WTC11 (cell line): Measurements from ENCODE around the gene GGA1. TPM values are rescaled to one million over a fixed set of nuclear protein-coding genes. Genes with fewer than 3 reads are reported as not detected.

Source experiments
- ATAC-seq: fragments of 200-7000 bp; cut with Tn5 transposase; 2 replicates; pipeline ENCODE4 v1.10.0; 2021; ENCODE audit warnings: mild to moderate bottlenecking, moderate library complexity
- CTCF ChIA-PET: fragments of 300-600 bp; sonication (Branson Sonifier 250); formaldehyde crosslinking; loops from one replicate; lab custom pipeline; 2021; ENCODE audit warnings: antibody characterized with exemption; lab: Charles Lee
- POLR2A ChIA-PET: fragments of 350-600 bp; sonication (Branson Sonifier 250); formaldehyde crosslinking; loops from one replicate; lab custom pipeline; 2021; ENCODE audit warnings: antibody characterized with exemption; lab: Charles Lee
- DNase-seq: peaks from one replicate; pipeline ENCODE4 v3.0.0; 2021; ENCODE audit warnings: low spot score
- H3K27ac Mint-ChIP-seq: 2 replicates; pipeline ENCODE4 v1.8.0; 2021; ENCODE audit warnings: mixed read lengths
- H3K27me3 Mint-ChIP-seq: 2 replicates; pipeline ENCODE4 v1.8.0; 2021; ENCODE audit warnings: low read depth, mild to moderate bottlenecking, moderate library complexity, mixed read lengths
- H3K36me3 Mint-ChIP-seq: 2 replicates; pipeline ENCODE4 v1.8.0; 2021; ENCODE audit warnings: mixed read lengths
- H3K4me1 Mint-ChIP-seq: 2 replicates; pipeline ENCODE4 v1.8.0; 2022; ENCODE audit warnings: mixed read lengths
- H3K4me3 Mint-ChIP-seq: 2 replicates; pipeline ENCODE4 v1.8.0; 2021; ENCODE audit warnings: mild to moderate bottlenecking, moderate library complexity, mixed read lengths
- H3K9me3 Mint-ChIP-seq: 2 replicates; pipeline ENCODE4 v1.8.0; 2021; ENCODE audit warnings: mixed read lengths
- CREM ChIP-seq: sonication (generic); formaldehyde crosslinking; IDR thresholded peaks from 2 replicates; pipeline ENCODE4 v1.8.1; 2022; ENCODE audit warnings: mild to moderate bottlenecking, missing genetic modification reagents, moderate library complexity
- EMX1 ChIP-seq: fragments of 250-450 bp; sonication (Bioruptor Pico); IDR thresholded peaks from 2 replicates; pipeline ENCODE4 v1.8.0; 2021; ENCODE audit warnings: mild to moderate bottlenecking
- GTF2I ChIP-seq: fragments of 250-450 bp; sonication (Bioruptor Pico); conservative IDR thresholded peaks from 2 replicates; pipeline ENCODE4 v1.4.0; 2021; ENCODE audit warnings: mild to moderate bottlenecking
- NFATC4 ChIP-seq: fragments of 250-450 bp; sonication (Bioruptor Pico); IDR thresholded peaks from 2 replicates; pipeline ENCODE4 v1.9.0; 2021; ENCODE audit warnings: mild to moderate bottlenecking
- NFYB ChIP-seq: sonication (generic); formaldehyde crosslinking; conservative IDR thresholded peaks from 2 replicates; pipeline ENCODE4 v1.8.0; 2022; ENCODE audit warnings: low read depth, missing genetic modification reagents
- RELA ChIP-seq: sonication (generic); formaldehyde crosslinking; IDR thresholded peaks from 2 replicates; pipeline ENCODE4 v1.8.1; 2022; ENCODE audit warnings: missing genetic modification reagents, mild to moderate bottlenecking, borderline replicate concordance
- SOX15 ChIP-seq: fragments of 250-450 bp; sonication (Bioruptor Pico); IDR thresholded peaks from 2 replicates; pipeline ENCODE4 v1.9.0; 2021; ENCODE audit warnings: mild to moderate bottlenecking
- SP1 ChIP-seq: sonication (generic); formaldehyde crosslinking; conservative IDR thresholded peaks from 2 replicates; pipeline ENCODE4 v1.8.1; 2022; ENCODE audit warnings: missing genetic modification reagents
- TP53 ChIP-seq: sonication (generic); formaldehyde crosslinking; IDR thresholded peaks from 2 replicates; pipeline ENCODE4 v1.8.1; 2023; ENCODE audit warnings: mild to moderate bottlenecking, missing genetic modification reagents
- ZNF121 ChIP-seq: sonication (generic); formaldehyde crosslinking; IDR thresholded peaks from 2 replicates; pipeline ENCODE4 v1.8.0; 2023; ENCODE audit warnings: missing genetic modification reagents
- ZNF138 ChIP-seq: sonication (generic); formaldehyde crosslinking; conservative IDR thresholded peaks from 2 replicates; pipeline ENCODE4 v1.8.1; 2022; ENCODE audit warnings: mild to moderate bottlenecking, moderate library complexity, missing genetic modification reagents
- ZNF263 ChIP-seq: sonication (generic); formaldehyde crosslinking; IDR thresholded peaks from 2 replicates; pipeline ENCODE4 v1.8.1; 2022; ENCODE audit warnings: low read depth, mild to moderate bottlenecking, moderate library complexity, missing genetic modification reagents
- ZNF423 ChIP-seq: fragments of 250-450 bp; sonication (Bioruptor Pico); IDR thresholded peaks from 2 replicates; pipeline ENCODE4 v2.1.2; 2022; ENCODE audit warnings: mild to moderate bottlenecking, moderate library complexity
- total RNA-seq: library from RNA; stranded (reverse); gene quantifications from 3 replicates; pipeline ENCODE4 v1.2.3, GENCODE V29; 2021
- TF ChIP-seq, protein P1 (sequence below): sonication (generic); formaldehyde crosslinking; IDR thresholded peaks from 2 replicates; pipeline ENCODE4 v1.8.1; 2022; ENCODE audit warnings: missing genetic modification reagents, borderline replicate concordance
- TF ChIP-seq, protein P2 (sequence below): sonication (generic); formaldehyde crosslinking; IDR thresholded peaks from 2 replicates; pipeline ENCODE4 v1.8.1; 2022; ENCODE audit warnings: mild to moderate bottlenecking, missing genetic modification reagents, moderate library complexity, borderline replicate concordance
- TF ChIP-seq, protein P3 (sequence below): fragments of 250-450 bp; sonication (Bioruptor Pico); IDR thresholded peaks from 2 replicates; pipeline ENCODE4 v1.8.0; 2021; ENCODE audit warnings: mild to moderate bottlenecking
- TF ChIP-seq, protein P4 (sequence below): sonication (generic); formaldehyde crosslinking; IDR thresholded peaks from 2 replicates; pipeline ENCODE4 v1.8.1; 2023; ENCODE audit warnings: mild to moderate bottlenecking, missing genetic modification reagents
- TF ChIP-seq, protein P5 (sequence below): sonication (generic); formaldehyde crosslinking; IDR thresholded peaks from 2 replicates; pipeline ENCODE4 v1.8.0; 2022; ENCODE audit warnings: mild to moderate bottlenecking, missing genetic modification reagents
- TF ChIP-seq, protein P6 (sequence below): sonication (generic); formaldehyde crosslinking; IDR thresholded peaks from 2 replicates; pipeline ENCODE4 v1.8.1; 2022; ENCODE audit warnings: low read depth, missing genetic modification reagents, borderline replicate concordance

Gene GGA1
- total RNA-seq, 1 experiment from 2014 or later, result 66.3 TPM

DNA sequence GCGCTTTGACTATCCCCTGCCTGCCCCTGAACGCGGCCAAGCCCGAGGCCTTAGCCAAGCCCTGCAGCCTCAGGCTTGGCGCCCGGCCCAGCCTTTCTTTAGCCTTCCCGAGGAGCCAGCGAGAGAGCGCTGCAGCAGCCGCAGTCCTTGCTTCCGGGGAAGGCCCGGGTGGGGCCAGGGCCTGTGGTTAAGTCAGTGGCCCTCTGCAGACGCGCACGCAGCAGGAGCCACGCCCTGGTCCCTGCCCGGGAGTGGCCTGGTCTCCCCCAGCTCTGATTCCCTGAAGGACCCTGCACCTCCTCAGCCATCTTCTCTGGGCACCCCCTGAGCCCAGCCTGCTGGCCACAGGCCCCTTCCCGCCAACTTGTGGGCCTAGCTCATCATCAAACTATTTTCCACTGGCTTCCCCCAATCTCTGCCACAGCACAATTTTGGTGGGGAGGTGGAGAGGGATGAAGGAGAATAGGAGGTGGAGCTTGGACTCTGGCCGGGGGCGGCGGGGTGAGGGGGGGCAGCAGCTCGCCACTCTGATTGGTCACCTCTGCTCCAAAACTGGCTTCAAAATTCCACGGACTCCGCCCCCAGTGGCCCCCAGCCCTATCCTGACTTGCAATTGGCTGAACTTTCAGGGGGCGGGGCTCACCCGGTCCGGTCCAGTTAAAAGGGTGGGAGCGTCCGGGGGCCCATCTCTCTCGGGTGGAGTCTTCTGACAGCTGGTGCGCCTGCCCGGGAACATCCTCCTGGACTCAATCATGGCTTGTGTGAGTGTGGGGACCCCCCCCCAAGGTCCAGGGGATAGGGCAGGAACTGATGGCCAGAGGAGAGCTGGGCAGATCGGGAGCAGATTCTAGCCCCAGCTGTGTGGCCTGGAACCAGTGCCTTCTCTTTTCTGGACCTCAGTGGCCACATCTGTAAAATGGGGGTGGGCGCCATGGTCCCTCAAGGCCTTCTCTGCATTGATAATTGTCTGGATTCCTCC, 66.6 kb downstream of the GGA1 start, which contains the start of gene LGALS1:
Gene LGALS1 (plus strand): TSS at position 686 of the 979 bp plus-strand sequence. CDS start 67 bp downstream, at position 753.
- Mint-ChIP-seq H3K4me1 (peaks cover 13% of the 10 kb centered on the region), H3K4me3 (peak within 1 kb of the TSS; percentile 72), H3K9me3 (no peaks in the 10 kb centered on the region), H3K36me3 (no peaks in the 10 kb centered on the region), H3K27ac (no peak within 1 kb of the TSS; the same call in 1 of the 2 replicates), H3K27me3 (peaks cover 17% of the 10 kb centered on the region)
- ChIA-PET CTCF (interaction anchor here (0.6 to 6.8 kb wide), 9 partner anchors 8 to 142 kb away, joined by 3 to 51 read pairs (median 4); partner anchors contain the start of genes GGA1 and NOL12), POLR2A (interaction anchor here (0.7 to 1.5 kb wide), 5 partner anchors 7 to 134 kb away, joined by 3 to 5 read pairs (median 3); partner anchors contain the start of gene GGA1)
- DNase-seq, result peak; percentile 81
- TF ChIP-seq SOX15 (CRISPR knock-in tag), result no peak
- no peak for TF ChIP-seq ZNF423 (CRISPR knock-in tag)
- TF ChIP-seq, protein P1, sequence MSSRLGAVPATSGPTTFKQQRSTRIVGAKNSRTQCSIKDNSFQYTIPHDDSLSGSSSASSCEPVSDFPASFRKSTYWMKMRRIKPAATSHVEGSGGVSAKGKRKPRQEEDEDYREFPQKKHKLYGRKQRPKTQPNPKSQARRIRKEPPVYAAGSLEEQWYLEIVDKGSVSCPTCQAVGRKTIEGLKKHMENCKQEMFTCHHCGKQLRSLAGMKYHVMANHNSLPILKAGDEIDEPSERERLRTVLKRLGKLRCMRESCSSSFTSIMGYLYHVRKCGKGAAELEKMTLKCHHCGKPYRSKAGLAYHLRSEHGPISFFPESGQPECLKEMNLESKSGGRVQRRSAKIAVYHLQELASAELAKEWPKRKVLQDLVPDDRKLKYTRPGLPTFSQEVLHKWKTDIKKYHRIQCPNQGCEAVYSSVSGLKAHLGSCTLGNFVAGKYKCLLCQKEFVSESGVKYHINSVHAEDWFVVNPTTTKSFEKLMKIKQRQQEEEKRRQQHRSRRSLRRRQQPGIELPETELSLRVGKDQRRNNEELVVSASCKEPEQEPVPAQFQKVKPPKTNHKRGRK, result no peak
- peak; percentile 49; the same call in 1 of the 2 replicates for TF ChIP-seq NFYB
- TF ChIP-seq SP1 (CRISPR knock-in tag), result 0 out of 2 replicates have a peak, but pooled peaks have one; percentile 36
- peak; percentile 55; the same call in 1 of the 2 replicates for TF ChIP-seq GTF2I (CRISPR knock-in tag)
- TF ChIP-seq, protein P2, sequence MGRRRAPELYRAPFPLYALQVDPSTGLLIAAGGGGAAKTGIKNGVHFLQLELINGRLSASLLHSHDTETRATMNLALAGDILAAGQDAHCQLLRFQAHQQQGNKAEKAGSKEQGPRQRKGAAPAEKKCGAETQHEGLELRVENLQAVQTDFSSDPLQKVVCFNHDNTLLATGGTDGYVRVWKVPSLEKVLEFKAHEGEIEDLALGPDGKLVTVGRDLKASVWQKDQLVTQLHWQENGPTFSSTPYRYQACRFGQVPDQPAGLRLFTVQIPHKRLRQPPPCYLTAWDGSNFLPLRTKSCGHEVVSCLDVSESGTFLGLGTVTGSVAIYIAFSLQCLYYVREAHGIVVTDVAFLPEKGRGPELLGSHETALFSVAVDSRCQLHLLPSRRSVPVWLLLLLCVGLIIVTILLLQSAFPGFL (CRISPR knock-in tag), result no peak
- TF ChIP-seq, protein P3, sequence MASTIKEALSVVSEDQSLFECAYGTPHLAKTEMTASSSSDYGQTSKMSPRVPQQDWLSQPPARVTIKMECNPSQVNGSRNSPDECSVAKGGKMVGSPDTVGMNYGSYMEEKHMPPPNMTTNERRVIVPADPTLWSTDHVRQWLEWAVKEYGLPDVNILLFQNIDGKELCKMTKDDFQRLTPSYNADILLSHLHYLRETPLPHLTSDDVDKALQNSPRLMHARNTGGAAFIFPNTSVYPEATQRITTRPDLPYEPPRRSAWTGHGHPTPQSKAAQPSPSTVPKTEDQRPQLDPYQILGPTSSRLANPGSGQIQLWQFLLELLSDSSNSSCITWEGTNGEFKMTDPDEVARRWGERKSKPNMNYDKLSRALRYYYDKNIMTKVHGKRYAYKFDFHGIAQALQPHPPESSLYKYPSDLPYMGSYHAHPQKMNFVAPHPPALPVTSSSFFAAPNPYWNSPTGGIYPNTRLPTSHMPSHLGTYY (CRISPR knock-in tag), result no peak
- TF ChIP-seq ZNF121 (CRISPR knock-in tag), result no peak
- no peak for TF ChIP-seq ZNF138 (CRISPR knock-in tag)
- TF ChIP-seq ZNF263, result 0 out of 2 replicates have a peak, but pooled peaks have one; percentile 50
- peak; percentile 23 for ATAC-seq

DNA sequence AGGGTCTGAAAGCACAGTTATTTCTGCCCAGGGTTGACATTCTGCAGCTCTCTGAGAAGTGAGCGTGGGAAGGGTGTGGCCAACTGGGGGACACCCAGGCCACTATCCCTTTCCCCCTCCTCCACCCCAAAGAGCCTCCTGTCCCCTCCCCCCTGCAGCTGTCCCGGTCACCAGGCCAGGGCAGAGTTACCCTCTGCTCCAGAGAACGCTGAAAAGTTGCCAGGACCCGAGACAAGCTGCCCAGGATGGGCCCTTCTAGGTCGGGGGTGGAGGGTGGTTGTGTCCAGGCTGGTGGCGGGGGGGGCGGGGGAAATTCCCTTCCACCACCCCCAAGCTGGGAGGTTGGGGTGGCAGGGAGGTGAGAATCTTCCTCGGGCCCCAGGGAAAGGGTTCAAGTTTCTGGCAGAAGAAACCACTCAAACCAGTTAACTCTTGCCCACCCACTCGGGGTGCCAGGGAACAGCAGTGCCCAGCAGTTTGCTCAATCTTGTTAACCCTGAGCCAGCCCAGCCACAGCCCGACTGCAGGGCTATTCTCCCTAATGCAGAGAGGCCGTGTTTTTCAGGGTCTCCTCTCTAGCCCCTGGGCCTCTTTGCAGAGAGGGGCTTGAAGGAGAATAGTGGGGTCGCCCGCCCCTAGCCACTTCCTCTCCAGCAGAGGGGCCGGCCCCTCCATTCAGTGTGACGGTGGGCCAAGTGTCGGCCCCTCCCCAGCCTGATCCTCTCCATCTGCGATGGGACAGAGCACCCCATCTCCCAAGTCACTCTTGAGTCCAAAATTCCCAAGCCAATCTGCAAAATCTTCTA, 67.5 kb downstream of the GGA1 start:
- no peaks in the 10 kb centered on the region for H3K9me3 Mint-ChIP-seq
- peak overlapping the region; percentile 25; the same call in 1 of the 2 replicates for H3K27ac Mint-ChIP-seq
- no peak for ATAC-seq
- H3K36me3 Mint-ChIP-seq, result no peaks in the 10 kb centered on the region
- POLR2A ChIA-PET, result interaction anchor here (1.0 to 1.5 kb wide), 5 partner anchors 8 to 128 kb away, joined by 3 to 5 read pairs (median 3); partner anchors contain the start of gene GGA1
- no peak for DNase-seq
- peaks cover 19% of the 10 kb centered on the region for H3K27me3 Mint-ChIP-seq
- CTCF ChIA-PET, result interaction anchor here (0.9 to 6.8 kb wide), 7 partner anchors 10 to 142 kb away, joined by 3 to 51 read pairs (median 7); partner anchors contain the start of genes GGA1 and NOL12
- peaks cover 13% of the 10 kb centered on the region for H3K4me1 Mint-ChIP-seq
- peak overlapping the region; percentile 72 for H3K4me3 Mint-ChIP-seq
- no peak for TF ChIP-seq CREM (CRISPR knock-in tag)
- TF ChIP-seq, protein P4, sequence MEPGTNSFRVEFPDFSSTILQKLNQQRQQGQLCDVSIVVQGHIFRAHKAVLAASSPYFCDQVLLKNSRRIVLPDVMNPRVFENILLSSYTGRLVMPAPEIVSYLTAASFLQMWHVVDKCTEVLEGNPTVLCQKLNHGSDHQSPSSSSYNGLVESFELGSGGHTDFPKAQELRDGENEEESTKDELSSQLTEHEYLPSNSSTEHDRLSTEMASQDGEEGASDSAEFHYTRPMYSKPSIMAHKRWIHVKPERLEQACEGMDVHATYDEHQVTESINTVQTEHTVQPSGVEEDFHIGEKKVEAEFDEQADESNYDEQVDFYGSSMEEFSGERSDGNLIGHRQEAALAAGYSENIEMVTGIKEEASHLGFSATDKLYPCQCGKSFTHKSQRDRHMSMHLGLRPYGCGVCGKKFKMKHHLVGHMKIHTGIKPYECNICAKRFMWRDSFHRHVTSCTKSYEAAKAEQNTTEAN, result no peak
- TF ChIP-seq, protein P5, sequence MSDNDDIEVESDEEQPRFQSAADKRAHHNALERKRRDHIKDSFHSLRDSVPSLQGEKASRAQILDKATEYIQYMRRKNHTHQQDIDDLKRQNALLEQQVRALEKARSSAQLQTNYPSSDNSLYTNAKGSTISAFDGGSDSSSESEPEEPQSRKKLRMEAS (CRISPR knock-in tag), result no peak
- TF ChIP-seq RELA (CRISPR knock-in tag), result no peak
- TF ChIP-seq TP53, result no peak
- TF ChIP-seq EMX1 (CRISPR knock-in tag), result no peak
- TF ChIP-seq NFATC4 (CRISPR knock-in tag), result no peak
- TF ChIP-seq, protein P6, sequence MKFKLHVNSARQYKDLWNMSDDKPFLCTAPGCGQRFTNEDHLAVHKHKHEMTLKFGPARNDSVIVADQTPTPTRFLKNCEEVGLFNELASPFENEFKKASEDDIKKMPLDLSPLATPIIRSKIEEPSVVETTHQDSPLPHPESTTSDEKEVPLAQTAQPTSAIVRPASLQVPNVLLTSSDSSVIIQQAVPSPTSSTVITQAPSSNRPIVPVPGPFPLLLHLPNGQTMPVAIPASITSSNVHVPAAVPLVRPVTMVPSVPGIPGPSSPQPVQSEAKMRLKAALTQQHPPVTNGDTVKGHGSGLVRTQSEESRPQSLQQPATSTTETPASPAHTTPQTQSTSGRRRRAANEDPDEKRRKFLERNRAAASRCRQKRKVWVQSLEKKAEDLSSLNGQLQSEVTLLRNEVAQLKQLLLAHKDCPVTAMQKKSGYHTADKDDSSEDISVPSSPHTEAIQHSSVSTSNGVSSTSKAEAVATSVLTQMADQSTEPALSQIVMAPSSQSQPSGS (CRISPR knock-in tag), result no peak
- TF ChIP-seq, all 79 proteins: peak for 0
